HG03442 (cell line): ENCODE data around the gene ABHD16B.
A peak's percentile ranks its signal among the peaks of the same experiment; 100 is the strongest.

ENCODE experiments used
- ATAC-seq: cut with Tn5 transposase; IDR thresholded peaks from one replicate; pipeline ENCODE4 v1.9.1; 2021; ENCODE audit warnings: mild to moderate bottlenecking, moderate library complexity; ENCODE audit not compliant: unreplicated experiment

ABHD16B gene

DNA sequence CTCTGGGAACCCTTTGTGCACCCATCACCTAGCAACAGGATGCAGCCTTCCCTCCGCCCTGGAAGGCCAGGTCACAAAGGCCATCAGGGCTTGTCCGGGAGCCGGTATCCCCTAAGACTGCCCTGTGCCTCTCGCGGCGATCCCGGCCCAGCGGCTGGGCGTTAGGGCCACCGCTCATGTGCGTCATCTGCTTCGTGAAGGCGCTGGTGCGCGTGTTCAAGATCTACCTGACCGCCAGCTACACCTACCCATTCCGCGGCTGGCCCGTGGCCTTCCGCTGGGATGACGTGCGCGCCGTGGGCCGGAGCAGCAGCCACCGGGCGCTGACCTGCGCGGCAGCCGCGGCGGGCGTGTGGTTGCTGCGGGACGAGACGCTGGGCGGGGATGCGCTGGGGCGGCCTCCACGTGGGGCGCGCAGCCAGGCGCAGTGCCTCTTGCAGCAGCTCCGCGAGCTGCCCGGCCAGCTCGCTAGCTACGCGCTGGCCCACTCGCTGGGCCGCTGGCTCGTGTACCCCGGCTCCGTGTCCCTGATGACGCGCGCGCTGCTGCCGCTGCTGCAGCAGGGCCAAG lies at the start of gene ABHD16B:
Gene ABHD16B, plus strand, starts transcription at position 134 of the 570 bp plus-strand sequence. Its CDS starts 43 bp downstream, at position 177.
- ATAC-seq: no peak

DNA sequence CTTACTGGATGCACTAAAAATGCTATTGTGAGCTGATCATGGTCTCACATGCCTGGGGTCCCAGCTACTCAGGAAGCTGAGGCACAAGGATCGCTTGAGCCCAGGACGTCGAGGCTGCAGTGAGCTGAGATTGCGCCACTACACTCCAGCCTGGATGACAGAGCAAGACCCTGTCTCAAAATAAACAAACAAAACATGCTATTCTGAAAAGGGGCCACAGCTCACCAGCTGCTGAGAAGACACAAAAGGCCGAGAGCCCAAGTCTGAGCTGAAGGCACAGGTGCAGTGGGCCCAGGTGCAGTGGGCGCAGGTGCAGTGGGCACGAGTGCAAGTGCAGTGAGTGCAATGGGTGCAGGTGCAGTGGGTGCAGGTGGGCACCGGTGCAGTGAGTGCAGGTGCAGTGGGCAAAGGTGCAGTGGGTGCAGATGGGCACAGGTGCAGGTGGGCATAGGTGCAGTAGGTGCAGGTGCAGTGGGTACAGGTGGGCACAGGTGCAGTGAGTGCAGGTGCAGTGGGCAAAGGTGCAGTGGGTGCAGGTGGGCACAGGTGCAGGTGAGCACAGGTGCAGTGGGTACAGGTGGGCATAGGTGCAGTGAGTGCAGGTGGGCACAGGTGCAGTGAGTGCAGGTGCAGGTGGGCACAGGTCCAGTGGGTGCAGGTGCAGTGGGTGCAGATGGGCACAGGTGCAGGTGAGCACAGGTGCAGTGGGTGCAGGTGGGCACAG lies 46.2 kb upstream of the ABHD16B start:
- no peak for ATAC-seq

DNA sequence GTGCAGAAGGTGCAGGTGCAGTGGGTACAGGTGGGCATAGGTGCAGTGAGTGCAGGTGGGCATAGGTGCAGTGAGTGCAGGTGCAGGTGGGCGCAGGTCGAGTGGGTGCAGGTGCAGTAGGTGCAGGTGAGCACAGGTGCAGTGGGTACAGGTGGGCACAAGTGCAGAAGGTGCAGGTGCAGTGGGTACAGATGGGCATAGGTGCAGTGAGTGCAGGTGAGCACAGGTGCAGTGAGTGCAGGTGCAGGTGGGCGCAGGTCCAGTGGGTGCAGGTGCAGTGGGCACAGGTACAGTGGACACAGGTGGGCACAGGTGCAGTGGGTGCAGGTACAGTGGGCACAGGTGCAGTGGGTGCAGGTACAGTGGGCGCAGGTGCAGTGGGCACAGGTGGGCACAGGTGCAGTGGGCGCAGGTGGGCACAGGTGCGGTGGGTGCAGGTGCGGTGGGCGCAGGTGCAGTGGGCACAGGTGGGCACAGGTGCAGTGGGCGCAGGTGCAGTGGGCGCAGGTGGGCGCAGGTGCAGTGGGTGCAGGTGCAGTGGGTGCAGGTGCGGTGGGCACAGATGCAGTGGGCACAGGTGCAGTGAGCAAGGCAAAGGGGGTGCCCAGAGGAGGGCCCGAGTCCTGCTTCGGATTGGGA lies 45.6 kb upstream of the ABHD16B start:
- ATAC-seq: no peak

GRCh38 chr20:63819224-63819921 lies 41.9 kb upstream of the ABHD16B start:
- no peak for ATAC-seq

GRCh38 chr20:63821811-63822210 lies 39.5 kb upstream of the ABHD16B start:
- no peak for ATAC-seq

DNA sequence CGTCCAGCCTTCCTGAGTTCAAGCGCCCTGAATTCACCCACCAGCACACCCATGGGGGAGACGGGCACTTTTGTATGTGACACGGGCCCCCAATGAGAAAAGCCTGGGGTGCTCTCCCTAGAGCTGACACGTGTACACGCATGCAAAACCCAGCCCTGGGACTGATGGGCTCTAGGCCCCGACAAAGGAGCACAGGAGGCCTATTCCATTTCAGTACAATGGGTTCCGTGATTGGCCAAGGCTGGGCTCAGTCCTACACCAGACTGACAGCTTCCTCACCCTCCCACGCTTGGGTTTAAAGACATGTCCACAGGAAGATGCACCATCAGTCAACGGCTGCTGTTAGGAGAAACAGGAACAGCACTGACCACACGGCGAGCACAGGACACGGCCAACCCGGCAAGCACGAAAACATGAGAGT lies 39.0 kb upstream of the ABHD16B start:
- ATAC-seq: no peak

- ATAC-seq: no peak
Observed at GRCh38 chr20:63823691-63824311, 37.5 kb upstream of the ABHD16B start.

DNA sequence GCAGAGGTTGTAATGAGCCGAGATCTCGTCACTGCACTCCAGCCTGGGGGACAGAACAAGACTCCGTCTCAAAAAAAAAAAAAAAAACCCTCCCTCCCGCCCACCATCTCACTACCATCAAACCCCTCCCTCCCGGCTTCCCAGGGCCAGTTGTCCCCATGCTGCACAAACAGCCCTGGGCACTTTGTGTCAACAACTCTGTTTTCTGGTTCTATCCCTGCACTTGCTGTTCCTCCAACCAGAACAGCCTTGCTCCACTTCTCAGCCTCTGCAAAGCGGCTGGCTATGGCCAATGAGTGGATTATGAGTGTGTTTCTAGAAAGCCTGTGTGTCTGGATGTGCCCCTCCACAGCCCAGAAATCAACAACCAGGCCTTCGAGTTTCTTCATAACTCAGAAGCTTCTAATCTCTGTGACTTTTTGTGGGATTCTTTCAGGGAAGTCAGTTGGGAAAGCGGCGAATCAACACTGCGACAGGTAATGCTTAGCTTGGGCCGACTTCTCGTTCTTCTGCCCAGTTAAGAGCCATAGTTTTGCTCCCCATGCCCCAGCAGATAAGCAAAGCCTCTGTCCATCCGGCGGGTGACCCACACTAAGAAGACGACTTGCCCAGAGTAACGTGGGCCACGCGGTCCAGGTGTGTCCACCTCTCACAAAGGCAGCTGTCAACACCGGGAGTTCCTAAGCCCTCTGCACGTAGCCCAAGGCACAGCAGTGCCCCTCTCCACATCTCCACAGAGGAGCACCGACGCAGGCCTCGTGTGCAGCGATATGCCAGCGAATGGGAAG lies 35.8 kb upstream of the ABHD16B start:
- no peak for ATAC-seq

GRCh38 chr20:63826753-63827152 lies 34.5 kb upstream of the ABHD16B start:
- no peak for ATAC-seq

DNA sequence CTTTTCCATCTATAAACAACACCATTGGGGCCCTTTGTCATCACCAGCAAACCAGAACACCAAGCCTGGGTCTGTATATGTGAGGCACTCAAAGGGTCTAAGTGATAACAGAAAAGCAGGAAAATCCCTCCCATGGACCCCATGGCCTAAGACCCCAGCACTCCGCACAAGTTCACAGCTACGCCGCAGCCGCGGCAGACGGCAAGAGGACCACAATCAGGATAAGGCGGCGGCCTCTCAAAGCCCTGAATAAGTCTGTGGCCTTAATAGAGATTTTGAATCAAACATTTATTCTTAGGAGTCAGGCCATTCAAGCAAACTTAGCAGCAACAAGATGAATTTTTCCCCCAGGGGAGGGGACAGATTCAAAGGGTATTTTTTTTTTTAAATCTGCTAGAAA lies 33.2 kb upstream of the ABHD16B start:
- no peak for ATAC-seq

DNA sequence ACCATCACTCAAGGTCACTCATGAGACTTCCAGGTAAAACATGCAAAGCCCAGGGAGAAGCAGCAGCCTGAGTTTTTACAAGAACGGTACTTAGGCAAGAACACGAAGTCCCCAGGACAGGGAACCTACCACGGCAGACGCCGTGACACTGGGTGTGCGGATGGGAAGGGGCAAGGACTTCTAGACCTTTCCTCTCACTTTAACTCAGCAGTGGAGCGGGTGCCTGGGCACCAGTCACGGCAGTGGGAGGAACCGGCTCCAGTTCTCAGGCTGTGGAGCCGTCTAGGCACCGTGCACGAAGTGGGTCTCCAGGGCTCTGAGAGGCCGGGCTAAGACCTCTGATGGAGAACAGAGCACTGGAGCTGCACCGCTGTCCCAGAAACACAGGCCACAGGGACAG lies 32.8 kb upstream of the ABHD16B start:
- no peak for ATAC-seq

DNA sequence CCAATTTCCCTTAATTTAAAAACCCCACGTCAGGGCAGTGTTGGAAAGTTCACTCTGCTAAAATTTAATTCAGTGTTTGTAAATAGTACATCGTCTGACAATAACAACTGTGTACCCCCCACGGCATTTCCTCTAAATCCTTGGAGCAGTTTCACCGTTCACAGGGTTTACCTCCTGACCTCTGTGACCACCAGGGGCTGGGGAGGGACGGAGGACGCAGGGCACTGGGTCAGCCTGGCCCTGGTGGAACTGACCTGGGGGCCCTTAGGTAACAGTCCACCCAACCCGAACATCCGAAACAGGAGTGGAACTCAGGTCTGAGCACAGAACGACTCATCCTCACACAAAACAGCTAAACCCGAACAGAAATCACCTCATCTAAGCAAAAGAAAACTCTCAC lies 32.3 kb upstream of the ABHD16B start:
- ATAC-seq: no peak

- ATAC-seq: no peak
Observed at GRCh38 chr20:63829603-63829944, 31.7 kb upstream of the ABHD16B start.

DNA sequence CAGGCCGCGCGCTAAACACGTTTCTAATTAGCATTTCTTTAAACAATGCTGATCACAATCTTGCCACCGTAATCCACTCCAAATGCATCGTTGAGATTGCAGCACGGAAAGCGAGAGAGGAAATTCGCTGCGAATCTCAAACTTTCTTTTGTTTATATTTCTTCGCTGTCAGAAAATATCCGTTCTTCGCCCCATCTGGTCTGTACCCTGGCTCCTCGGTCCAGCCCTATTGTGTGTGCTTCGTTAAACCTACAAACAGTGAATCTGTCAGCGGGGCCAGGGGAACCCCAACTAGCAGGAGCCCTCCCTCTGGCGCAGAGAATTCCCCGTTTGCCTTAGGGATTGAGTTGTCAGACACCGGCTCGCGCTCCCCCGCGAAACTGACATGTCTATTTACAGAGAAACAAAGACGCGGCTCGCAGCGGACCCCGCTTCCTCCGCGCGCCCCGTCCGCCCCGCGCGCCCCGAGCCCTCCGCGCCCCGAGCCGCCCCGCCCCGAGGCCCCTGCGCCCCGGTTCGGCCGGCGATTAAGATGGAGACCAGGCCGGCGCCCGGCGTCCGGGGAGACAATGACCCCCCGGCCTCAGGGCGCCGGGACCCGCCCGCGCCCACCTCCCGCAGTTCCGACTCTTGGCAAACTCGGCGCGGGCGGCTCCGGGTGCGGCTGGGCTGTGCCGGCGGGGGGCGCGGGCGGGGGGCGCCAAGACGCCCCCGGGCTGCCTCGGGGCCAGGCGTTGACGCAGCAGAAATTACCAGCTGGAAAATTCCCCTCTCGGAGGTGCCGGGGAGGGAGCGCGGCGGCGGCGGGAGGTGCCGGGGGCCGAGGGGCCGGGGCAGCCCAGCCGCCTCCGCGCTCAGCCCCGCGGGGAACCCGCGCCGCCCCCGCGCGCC lies 31.1 kb upstream of the ABHD16B start:
- ATAC-seq: peak; percentile 22

GRCh38 chr20:63830841-63831588 lies 30.3 kb upstream of the ABHD16B start, which contains the start of gene ZBTB46:
ZBTB46 (minus strand) TSS chr20:63831264; CDS start chr20:63790757, 40,507 bp downstream.
- peak; percentile 59 for ATAC-seq

- ATAC-seq: peak; percentile 12
Observed at GRCh38 chr20:63831646-63831992, 29.7 kb upstream of the ABHD16B start.

- ATAC-seq: no peak
Observed at GRCh38 chr20:63831993-63832686, 29.2 kb upstream of the ABHD16B start.
